Measurements from ENCODE around the gene PRKCH. TPM values are rescaled to one million over a fixed set of nuclear protein-coding genes. Genes with fewer than 3 reads are reported as not detected.

The PRKCH gene
- total and polyA plus RNA-seq, 2 of the 13 experiments (the other 11 are each of a cell fraction or from before 2014, with no cell fraction given), result 0.48 to 1.3 TPM

DNA sequence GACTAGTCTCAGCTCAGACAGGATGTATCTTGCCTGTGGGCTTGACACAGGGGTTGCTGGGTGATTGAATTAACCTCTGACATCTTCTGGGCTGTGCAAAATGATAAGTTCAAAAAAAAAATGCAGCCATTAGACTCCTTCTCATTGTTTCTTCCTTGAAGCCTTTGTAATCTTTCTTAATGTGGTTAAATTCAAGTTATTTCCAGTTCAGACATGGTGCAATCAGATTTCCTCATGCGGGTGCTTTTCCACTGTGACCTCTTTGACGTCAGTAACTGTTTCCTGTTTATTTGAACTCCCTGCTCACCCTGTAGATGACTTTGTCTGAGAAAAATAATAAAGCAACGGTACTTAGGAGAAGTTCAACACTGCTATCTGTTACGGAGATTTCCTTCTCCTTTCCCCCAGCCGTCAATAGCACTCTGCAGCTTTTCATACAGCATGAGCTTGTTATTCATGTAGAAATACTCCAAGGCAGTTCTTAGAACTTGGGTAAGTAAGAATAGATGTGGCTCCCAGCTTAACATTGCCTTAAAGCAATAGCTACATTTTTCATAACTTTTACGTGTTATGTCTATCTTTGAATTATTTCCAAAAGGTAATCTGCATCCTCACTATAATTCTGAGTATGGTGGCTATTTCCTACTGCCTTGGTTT lies 155.5 kb downstream of the PRKCH start:
- Histone ChIP-seq H3K4me3 (replicated peaks in 1 of 3; ENCODE audit: insufficient read depth in 1 of 3, low read depth in 2 of 3, low read length in 3 of 3) (no peak overlapping the region), H3K9ac (ENCODE audit: insufficient read depth, low read depth, low read length) (no peak overlapping the region), H3K27me3 (ENCODE audit: control insufficient read depth in 1 of 2, insufficient read depth in 2 of 2, low read length in 2 of 2) (no peaks in the 10 kb centered on the region), H3K79me2 (ENCODE audit: insufficient read depth, low read length) (no peaks in the 10 kb centered on the region), H3K4me2 (ENCODE audit: low read depth, low read length) (no peak overlapping the region), H3K4me1 (ENCODE audit: insufficient read depth, low read length) (peaks cover 35% of the 10 kb centered on the region), H3K27ac (ENCODE audit: extremely low read length, insufficient read depth, low read length) (no peak overlapping the region), H3K36me3 (replicated peaks in 1 of 2; ENCODE audit: control insufficient read depth in 1 of 2, insufficient read depth in 2 of 2, low read length in 2 of 2) (no peaks in the 10 kb centered on the region), H2AFZ (ENCODE audit: low read length) (no peak overlapping the region), H4K20me1 (ENCODE audit: insufficient read depth, low read length) (no peaks in the 10 kb centered on the region), H3K9me3 (ENCODE audit: low read length) (no peaks in the 10 kb centered on the region)
- FAIRE-seq (no peak), ATAC-seq (no peak), DNase-seq (ENCODE audit: low spot score) (no peak)
- BruUV-seq (replicated peaks), result no TSS peak
- ChIA-PET CTCF (ENCODE audit: low intra/inter-chr PET ratio, low total read pairs) (no interaction called here), POLR2A (interaction anchor here (1.4 to 1.6 kb wide), 2 partner anchors 77 to 82 kb away, joined by 3 to 5 read pairs; no protein-coding TSS in a partner anchor)
- TF ChIP-seq EP300 (IDR thresholded peaks at IDR 0.05; ENCODE audit: low read depth in 2 of 2, low read length in 2 of 2) (peak in 1 of 2 experiments; percentile 17; a peak in 1 of 4 replicates), EP300 (CRISPR knock-in tag; IDR thresholded peaks at IDR 0.05; ENCODE audit: borderline replicate concordance) (no peak), TEAD2 (CRISPR knock-in tag; IDR thresholded peaks at IDR 0.05) (no peak), ATF1 (CRISPR knock-in tag; IDR thresholded peaks at IDR 0.05) (0 out of 2 replicates have a peak, but pooled peaks have one; percentile 23), GABPA (IDR thresholded peaks at IDR 0.05; ENCODE audit: low read depth, low read length) (no peak), GABPA (CRISPR knock-in tag; IDR thresholded peaks at IDR 0.05; ENCODE audit: low read depth) (peak; percentile 49; the same call in 1 of the 2 replicates)
- intact Hi-C loops (cut with micrococcal nuclease; ENCODE audit: unreplicated experiment) (no loop called here), in situ Hi-C loops (cut with HindIII; ENCODE audit: extremely low pct_ligation_motif_present, low pct_unique_long_range_greater_than_20kb) (loop anchor here (10.0 kb wide), 1 partner anchor 58 kb away; no protein-coding TSS in a partner anchor)
- WGBS (ENCODE audit: low lambda C conversion rate), result 65% methylated on average over 6 of the region's 6 CpGs

DNA sequence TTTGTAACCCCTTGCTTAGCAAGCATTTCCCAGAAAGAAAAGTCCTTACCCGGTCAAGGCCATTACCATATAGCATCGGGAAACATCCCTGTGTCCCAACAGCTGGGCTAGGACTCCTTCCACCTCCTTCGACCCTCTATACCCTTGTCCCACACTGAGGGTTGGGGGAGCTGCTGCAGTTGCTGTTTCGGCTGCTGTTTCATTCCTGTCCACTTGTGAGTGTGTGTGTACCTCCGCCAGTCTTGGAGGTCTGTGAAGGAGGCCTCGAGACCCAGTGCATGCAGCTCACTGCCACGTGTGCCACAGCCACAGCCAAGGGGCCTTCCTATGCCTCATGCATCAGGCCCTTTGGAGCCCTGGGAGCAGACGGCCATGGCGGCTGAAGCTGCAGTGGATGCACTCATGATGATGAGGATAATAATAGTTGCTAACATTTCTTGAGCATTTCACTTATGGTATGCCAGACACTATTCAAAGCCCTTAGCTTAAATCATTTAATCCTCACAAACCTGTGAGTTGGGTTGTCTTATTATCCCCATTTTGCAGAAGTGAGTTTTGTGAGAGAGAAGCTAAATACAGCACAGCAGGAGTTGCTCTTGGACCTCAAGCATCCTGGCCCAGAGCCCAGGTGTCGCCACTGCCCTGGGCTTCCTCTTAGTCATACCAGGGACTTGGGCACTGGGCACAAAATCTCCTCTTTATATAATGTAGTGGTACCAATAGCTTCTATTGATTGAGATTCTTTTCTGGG lies 156.5 kb downstream of the PRKCH start:
- CTCF ChIA-PET (ENCODE audit: low intra/inter-chr PET ratio, low total read pairs), result no interaction called here
- H2AFZ ChIP-seq (ENCODE audit: low read length), result no peak overlapping the region
- no peaks in the 10 kb centered on the region for H3K36me3 ChIP-seq (replicated peaks in 1 of 2; ENCODE audit: control insufficient read depth in 1 of 2, insufficient read depth in 2 of 2, low read length in 2 of 2)
- ATAC-seq (no peak), DNase-seq (ENCODE audit: low spot score) (no peak), FAIRE-seq (no peak)
- no peaks in the 10 kb centered on the region for H4K20me1 ChIP-seq (ENCODE audit: insufficient read depth, low read length)
- POLR2A ChIA-PET, result interaction anchor here (1.4 kb wide), 1 partner anchor 76 kb away, joined by 3 read pairs; no protein-coding TSS in a partner anchor
- no peaks in the 10 kb centered on the region for H3K27me3 ChIP-seq (ENCODE audit: control insufficient read depth in 1 of 2, insufficient read depth in 2 of 2, low read length in 2 of 2)
- no peaks in the 10 kb centered on the region for H3K9me3 ChIP-seq (ENCODE audit: low read length)
- H3K4me3 ChIP-seq (replicated peaks in 1 of 3; ENCODE audit: insufficient read depth in 1 of 3, low read depth in 2 of 3, low read length in 3 of 3), result no peak overlapping the region
- H3K4me1 ChIP-seq (ENCODE audit: insufficient read depth, low read length), result peaks cover 25% of the 10 kb centered on the region
- H3K4me2 ChIP-seq (ENCODE audit: low read depth, low read length), result no peak overlapping the region
- no TSS peak for BruUV-seq (replicated peaks)
- WGBS (ENCODE audit: low lambda C conversion rate), result 88% methylated on average over 10 of the region's 10 CpGs
- H3K9ac ChIP-seq (ENCODE audit: insufficient read depth, low read depth, low read length), result no peak overlapping the region
- H3K27ac ChIP-seq (ENCODE audit: extremely low read length, insufficient read depth, low read length), result no peak overlapping the region
- H3K79me2 ChIP-seq (ENCODE audit: insufficient read depth, low read length), result no peaks in the 10 kb centered on the region
- TF ChIP-seq PCBP2 (optimal IDR thresholded peaks at IDR 0.05; ENCODE audit: low read depth, low read length, poor library complexity, severe bottlenecking) (no peak), YY1 (IDR thresholded peaks at IDR 0.05; ENCODE audit: insufficient read depth, insufficient replicate concordance, low read depth, low read length) (no peak)
- TF ChIP-seq, protein P1, sequence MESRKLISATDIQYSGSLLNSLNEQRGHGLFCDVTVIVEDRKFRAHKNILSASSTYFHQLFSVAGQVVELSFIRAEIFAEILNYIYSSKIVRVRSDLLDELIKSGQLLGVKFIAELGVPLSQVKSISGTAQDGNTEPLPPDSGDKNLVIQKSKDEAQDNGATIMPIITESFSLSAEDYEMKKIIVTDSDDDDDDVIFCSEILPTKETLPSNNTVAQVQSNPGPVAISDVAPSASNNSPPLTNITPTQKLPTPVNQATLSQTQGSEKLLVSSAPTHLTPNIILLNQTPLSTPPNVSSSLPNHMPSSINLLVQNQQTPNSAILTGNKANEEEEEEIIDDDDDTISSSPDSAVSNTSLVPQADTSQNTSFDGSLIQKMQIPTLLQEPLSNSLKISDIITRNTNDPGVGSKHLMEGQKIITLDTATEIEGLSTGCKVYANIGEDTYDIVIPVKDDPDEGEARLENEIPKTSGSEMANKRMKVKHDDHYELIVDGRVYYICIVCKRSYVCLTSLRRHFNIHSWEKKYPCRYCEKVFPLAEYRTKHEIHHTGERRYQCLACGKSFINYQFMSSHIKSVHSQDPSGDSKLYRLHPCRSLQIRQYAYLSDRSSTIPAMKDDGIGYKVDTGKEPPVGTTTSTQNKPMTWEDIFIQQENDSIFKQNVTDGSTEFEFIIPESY (CRISPR knock-in tag; IDR thresholded peaks at IDR 0.05), result peak; percentile 38; the same call in 1 of the 2 replicates
- in situ Hi-C loops (cut with HindIII; ENCODE audit: extremely low pct_ligation_motif_present, low pct_unique_long_range_greater_than_20kb), result loop anchor here (10.0 kb wide), 1 partner anchor 57 kb away; no protein-coding TSS in a partner anchor
- intact Hi-C loops (cut with micrococcal nuclease; ENCODE audit: unreplicated experiment), result no loop called here
